Ascending aorta (tissue), 2 donors: Measurements from ENCODE around the gene TGM4. TPM values are rescaled to one million over a fixed set of nuclear protein-coding genes. Genes with fewer than 3 reads are reported as not detected.

ENCODE experiments used
- DNase-seq, 2 donors: peaks; one replicate each; pipeline ENCODE4 v3.0.0-alpha.2; 2019; ENCODE audit warnings: low spot score in 2 of 2
- H3K27ac ChIP-seq, 2 donors: fragments of 200-600 bp; sonication (generic); one replicate each; pipeline ENCODE4 v1.5.1; 2016 to 2017; ENCODE audit warnings: mild to moderate bottlenecking in 1 of 2
- H3K27me3 ChIP-seq: fragments of 200-600 bp; sonication (generic); one replicate; pipeline ENCODE4 v1.5.1; 2017
- H3K36me3 ChIP-seq, 2 donors: fragments of 200-600 bp; sonication (generic); one replicate each; pipeline ENCODE4 v1.5.1; 2016
- H3K4me1 ChIP-seq, 2 donors: fragments of 200-600 bp; sonication (generic); one replicate each; pipeline ENCODE4 v1.5.1; 2016 to 2017; ENCODE audit warnings: mild to moderate bottlenecking in 1 of 2
- H3K4me3 ChIP-seq, 2 donors: fragments of 200-600 bp; sonication (generic); one replicate each; pipeline ENCODE4 v1.5.1; 2016 to 2017; ENCODE audit warnings: mild to moderate bottlenecking in 1 of 2
- H3K9me3 ChIP-seq, 2 donors: fragments of 200-600 bp; sonication (generic); one replicate each; pipeline ENCODE4 v1.5.1; 2016
- intact Hi-C: fragments of 100-400 bp; cut with DNase I; formaldehyde crosslinking; loops from one replicate; pipeline ENCODE4 v1.15.1; 2023
- total RNA-seq: library from RNA; depleted of rRNA; stranded (reverse); fragments of >200 nt; gene quantifications from one replicate; pipeline ENCODE4 v1.1.0, GENCODE V29; 2016
- TF ChIP-seq, protein P1 (sequence below), 3 experiments: fragments of 200-600 bp in 2 of 3; fragments of 450-650 bp in 1 of 3; sonication (generic) in 2 of 3; IDR thresholded peaks; one replicate each; pipeline ENCODE4 v1.5.1; 2016 to 2019; ENCODE audit warnings: antibody characterized with exemption in 3 of 3, mild to moderate bottlenecking in 1 of 3, moderate library complexity in 1 of 3

Gene TGM4
- total RNA-seq, 1 donor from 2014 or later = not detected

DNA sequence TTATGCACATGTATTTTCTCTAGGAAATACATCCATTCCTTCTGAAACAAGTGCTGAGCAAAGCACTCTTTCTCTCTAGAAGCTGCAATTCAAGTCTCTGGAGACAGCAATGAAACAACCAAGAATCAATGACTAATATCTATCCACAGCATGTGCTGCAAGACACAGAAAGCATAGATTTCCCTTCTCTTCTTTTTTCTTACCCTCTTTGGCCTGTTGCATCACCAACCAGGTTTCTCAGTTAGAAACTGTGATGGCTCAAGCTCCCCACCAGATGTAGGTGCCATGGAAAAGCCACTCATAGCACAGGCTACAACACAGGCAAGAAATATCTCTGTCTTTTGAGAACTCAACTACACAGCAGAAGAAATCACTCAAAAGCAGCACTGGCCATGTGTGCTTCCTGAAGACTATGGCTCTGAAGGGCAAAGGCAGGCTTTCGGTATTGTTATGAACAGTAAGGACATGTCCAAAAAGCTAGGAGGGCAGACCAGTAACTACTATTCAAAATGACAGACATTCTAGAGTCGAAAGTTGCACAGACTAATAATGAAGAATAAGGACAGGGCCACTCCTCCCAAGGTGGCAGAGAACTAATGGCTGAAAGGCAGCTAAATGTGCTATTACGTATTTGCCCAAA lies 86.1 kb downstream of the TGM4 start:
- Histone ChIP-seq H3K27me3 (no peaks in the 10 kb centered on the region), H3K36me3 (peaks cover 16 to 25% of the 10 kb centered on the region in 2 donors), H3K27ac (no peak overlapping the region), H3K4me1 (no peaks in the 10 kb centered on the region), H3K9me3 (no peaks in the 10 kb centered on the region), H3K4me3 (no peak overlapping the region)
- intact Hi-C loops = no loop called here
- no peak for DNase-seq
- TF ChIP-seq, protein P1, sequence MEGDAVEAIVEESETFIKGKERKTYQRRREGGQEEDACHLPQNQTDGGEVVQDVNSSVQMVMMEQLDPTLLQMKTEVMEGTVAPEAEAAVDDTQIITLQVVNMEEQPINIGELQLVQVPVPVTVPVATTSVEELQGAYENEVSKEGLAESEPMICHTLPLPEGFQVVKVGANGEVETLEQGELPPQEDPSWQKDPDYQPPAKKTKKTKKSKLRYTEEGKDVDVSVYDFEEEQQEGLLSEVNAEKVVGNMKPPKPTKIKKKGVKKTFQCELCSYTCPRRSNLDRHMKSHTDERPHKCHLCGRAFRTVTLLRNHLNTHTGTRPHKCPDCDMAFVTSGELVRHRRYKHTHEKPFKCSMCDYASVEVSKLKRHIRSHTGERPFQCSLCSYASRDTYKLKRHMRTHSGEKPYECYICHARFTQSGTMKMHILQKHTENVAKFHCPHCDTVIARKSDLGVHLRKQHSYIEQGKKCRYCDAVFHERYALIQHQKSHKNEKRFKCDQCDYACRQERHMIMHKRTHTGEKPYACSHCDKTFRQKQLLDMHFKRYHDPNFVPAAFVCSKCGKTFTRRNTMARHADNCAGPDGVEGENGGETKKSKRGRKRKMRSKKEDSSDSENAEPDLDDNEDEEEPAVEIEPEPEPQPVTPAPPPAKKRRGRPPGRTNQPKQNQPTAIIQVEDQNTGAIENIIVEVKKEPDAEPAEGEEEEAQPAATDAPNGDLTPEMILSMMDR (IDR thresholded peaks at IDR 0.05) = no peak

DNA sequence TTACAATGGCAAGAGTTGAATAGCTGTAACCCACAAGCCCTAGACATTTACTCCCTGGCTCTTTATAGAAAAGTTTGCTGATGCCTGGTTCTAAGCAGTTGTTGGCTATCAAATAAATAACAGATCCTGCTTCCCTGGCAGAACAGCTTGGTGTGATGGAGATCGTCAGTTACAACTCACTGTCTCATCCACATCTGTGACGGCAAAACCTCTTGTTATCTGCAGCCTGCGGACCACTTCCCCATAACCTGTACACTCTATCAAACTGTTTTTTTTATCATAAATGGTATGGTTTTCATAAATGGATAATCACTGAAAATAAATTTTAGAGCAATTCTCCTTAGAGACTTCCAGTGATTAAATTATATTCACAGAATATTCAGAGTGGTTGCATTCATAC lies 87.5 kb downstream of the TGM4 start:
- Histone ChIP-seq H3K4me3 (no peak overlapping the region), H3K36me3 (peaks cover 16 to 20% of the 10 kb centered on the region in 2 donors), H3K4me1 (no peaks in the 10 kb centered on the region), H3K9me3 (no peaks in the 10 kb centered on the region), H3K27me3 (no peaks in the 10 kb centered on the region), H3K27ac (no peak overlapping the region)
- no peak for DNase-seq
- TF ChIP-seq, protein P1 (IDR thresholded peaks at IDR 0.05) = no peak
- intact Hi-C loops = no loop called here

DNA sequence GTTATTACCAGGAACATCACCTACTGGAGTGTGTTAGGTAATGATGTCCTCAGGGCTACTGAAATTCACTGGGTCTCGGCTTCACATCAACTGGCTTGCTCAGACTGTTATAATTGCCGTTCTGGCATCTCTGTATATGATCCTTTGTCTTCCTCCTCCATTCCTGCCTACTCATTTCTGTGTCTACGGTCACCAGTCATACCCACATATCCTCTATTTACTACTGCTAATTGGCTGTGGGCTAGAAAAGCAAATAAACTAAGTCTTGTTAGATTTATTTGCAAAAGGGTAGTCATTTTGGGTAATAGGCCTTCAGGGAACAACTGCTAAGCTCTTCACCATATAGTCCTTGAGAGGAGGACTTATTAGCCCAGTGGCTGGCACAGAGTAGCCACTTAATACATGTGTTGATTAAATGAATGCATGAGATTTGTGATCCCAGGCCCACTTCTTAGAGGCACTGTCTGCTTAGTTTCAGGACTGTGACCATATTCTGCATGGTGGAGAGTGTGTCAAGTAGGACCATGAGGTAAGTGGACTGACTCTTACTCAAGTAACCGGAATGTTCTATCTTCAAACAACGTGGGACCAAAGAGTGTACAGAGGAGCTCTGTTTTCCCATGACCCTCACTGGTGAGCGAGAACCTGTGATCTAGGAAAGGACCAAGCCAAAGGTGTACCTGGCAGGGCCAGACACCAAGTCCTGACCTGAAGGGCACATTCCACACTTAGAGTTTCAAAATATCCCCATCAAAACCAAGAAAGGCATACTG lies 88.4 kb downstream of the TGM4 start:
- intact Hi-C loops = no loop called here
- Histone ChIP-seq H3K36me3 (peaks cover 12 to 14% of the 10 kb centered on the region in 2 donors), H3K27me3 (no peaks in the 10 kb centered on the region), H3K9me3 (no peaks in the 10 kb centered on the region), H3K4me3 (no peak overlapping the region), H3K4me1 (no peaks in the 10 kb centered on the region), H3K27ac (no peak overlapping the region)
- DNase-seq = peak in 1 of 2 donors; percentile 9
- TF ChIP-seq, protein P1 (IDR thresholded peaks at IDR 0.05) = no peak

DNA sequence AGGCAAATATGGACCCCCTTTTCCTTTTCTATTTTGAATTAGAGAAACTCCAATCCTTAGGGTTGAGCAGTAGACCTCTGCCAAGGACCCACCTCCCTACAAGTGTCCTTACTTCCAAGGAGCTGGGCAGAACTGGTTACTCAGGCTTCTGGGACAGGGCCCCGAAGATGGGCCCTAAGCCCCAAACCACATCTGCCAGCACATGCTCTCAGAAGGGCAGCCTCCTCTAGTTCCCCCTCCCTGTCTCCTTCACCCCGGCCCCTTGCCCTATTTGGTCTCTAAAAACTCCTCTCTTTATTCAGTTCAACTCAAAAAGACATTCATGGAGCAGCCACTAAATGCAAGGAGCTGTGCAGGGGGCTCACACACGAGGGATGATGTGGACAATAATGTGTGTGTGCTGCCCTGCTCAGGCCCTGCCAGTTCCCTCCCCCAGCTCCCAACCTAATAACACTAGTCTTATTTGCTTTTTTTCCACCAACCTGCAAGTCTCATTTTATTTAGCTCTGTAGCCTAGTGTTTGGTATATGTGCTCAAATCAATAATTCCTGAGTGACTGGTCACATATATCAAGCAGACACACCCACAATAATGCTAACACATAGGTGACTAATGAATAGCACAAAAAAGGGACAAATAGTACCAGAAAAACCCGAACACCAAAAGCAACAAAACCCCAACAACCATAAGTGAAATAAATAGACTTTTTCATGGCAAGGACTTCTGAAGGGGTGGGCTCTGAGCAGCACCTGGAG lies 89.3 kb downstream of the TGM4 start:
- Histone ChIP-seq H3K27me3 (no peaks in the 10 kb centered on the region), H3K36me3 (peaks cover 4 to 6% of the 10 kb centered on the region in 2 donors), H3K4me3 (no peak overlapping the region), H3K9me3 (no peaks in the 10 kb centered on the region), H3K27ac (no peak overlapping the region), H3K4me1 (no peaks in the 10 kb centered on the region)
- intact Hi-C loops = no loop called here
- peak in 1 of 2 donors; percentile 43 for DNase-seq
- TF ChIP-seq, protein P1 (IDR thresholded peaks at IDR 0.05) = no peak

Other genes with a start within 250 kb of the TGM4 start
- gene ZNF197, start 249.6 kb upstream of the TGM4 start, total RNA-seq = 18.1 TPM
- 4.8 TPM for gene ZNF35, start 225.9 kb upstream of the TGM4 start, total RNA-seq
- 6.5 TPM for gene ZNF502, start 161.9 kb upstream of the TGM4 start, total RNA-seq
- not detected for gene ZNF501, start 145.0 kb upstream of the TGM4 start, total RNA-seq
- 12.0 TPM for gene KIAA1143, start 113.0 kb upstream of the TGM4 start, total RNA-seq
- gene KIF15, start 112.8 kb upstream of the TGM4 start, total RNA-seq = 0.64 TPM
- not detected for gene TMEM42, start 12.7 kb upstream of the TGM4 start, total RNA-seq
- 67.8 TPM for gene ZDHHC3, start 101.6 kb downstream of the TGM4 start, total RNA-seq
- 51.2 TPM for gene EXOSC7, start 101.6 kb downstream of the TGM4 start, total RNA-seq
- gene CLEC3B, start 151.7 kb downstream of the TGM4 start, total RNA-seq = 130 TPM